Trophoblast cell (in vitro differentiated cells and primary cell): ENCODE data around the gene TBL3. TPM values are rescaled to one million over a fixed set of nuclear protein-coding genes. Genes with fewer than 3 reads are reported as not detected.
A peak's percentile ranks its signal among the peaks of the same experiment; 100 is the strongest.

Experiments
- DNase-seq, 2 donors: peaks; one replicate each; pipeline ENCODE4 v3.0.0-alpha.2; 2016
- H2AFZ ChIP-seq: 2 replicates; pipeline ENCODE4 v1.6.1; 2013; ENCODE audit warnings: low read length, moderate library complexity, mild to moderate bottlenecking; ENCODE audit not compliant: insufficient read depth, poor library complexity
- H2AK5ac ChIP-seq: 2 replicates; pipeline ENCODE4 v1.6.1; 2013; ENCODE audit warnings: mild to moderate bottlenecking, low read length
- H2BK120ac ChIP-seq: 2 replicates; pipeline ENCODE4 v1.6.1; 2013; ENCODE audit warnings: low read length, mild to moderate bottlenecking, moderate library complexity; ENCODE audit not compliant: insufficient read depth, poor library complexity
- H2BK12ac ChIP-seq: 2 replicates; pipeline ENCODE4 v1.6.1; 2013; ENCODE audit warnings: mild to moderate bottlenecking, low read length, moderate library complexity
- H2BK5ac ChIP-seq: 2 replicates; pipeline ENCODE4 v1.6.1; 2013; ENCODE audit warnings: low read length, low read depth, moderate library complexity, mild to moderate bottlenecking; ENCODE audit not compliant: poor library complexity
- H3K14ac ChIP-seq: 2 replicates; pipeline ENCODE4 v1.6.1; 2013; ENCODE audit warnings: mild to moderate bottlenecking, low read length
- H3K18ac ChIP-seq: 2 replicates; pipeline ENCODE4 v1.6.1; 2013; ENCODE audit warnings: mild to moderate bottlenecking, low read length
- H3K23ac ChIP-seq: 2 replicates; pipeline ENCODE4 v1.6.1; 2013; ENCODE audit warnings: low read length
- H3K27ac ChIP-seq: 2 replicates; pipeline ENCODE4 v1.5.1; 2013; ENCODE audit warnings: low read depth, mild to moderate bottlenecking, inconsistent platforms, low read length, moderate library complexity
- H3K27me3 ChIP-seq: 2 replicates; pipeline ENCODE4 v1.6.1; 2013; ENCODE audit warnings: inconsistent platforms, mild to moderate bottlenecking, low read length, moderate library complexity; ENCODE audit not compliant: insufficient read depth
- H3K36me3 ChIP-seq, 2 experiments: 1 replicate in 1 of 2; 2 replicates in 1 of 2; pipeline ENCODE4 v1.6.1; 2013; ENCODE audit warnings: low read length in 2 of 2, mild to moderate bottlenecking in 2 of 2, moderate library complexity in 1 of 2; ENCODE audit not compliant: insufficient read depth in 2 of 2, control insufficient read depth in 1 of 2
- H3K4ac ChIP-seq: 2 replicates; pipeline ENCODE4 v1.6.1; 2013; ENCODE audit warnings: low read depth, mild to moderate bottlenecking, low read length, moderate library complexity
- H3K4me1 ChIP-seq, 2 experiments: 1 replicate in 1 of 2; 2 replicates in 1 of 2; pipeline ENCODE4 v1.6.1; 2013; ENCODE audit warnings: low read length in 2 of 2, mild to moderate bottlenecking in 2 of 2, moderate library complexity in 1 of 2; ENCODE audit not compliant: insufficient read depth in 2 of 2, control insufficient read depth in 1 of 2
- H3K4me2 ChIP-seq: 2 replicates; pipeline ENCODE4 v1.6.1; 2013; ENCODE audit warnings: inconsistent platforms, mild to moderate bottlenecking, low read length, moderate library complexity
- H3K4me3 ChIP-seq: 2 replicates; pipeline ENCODE4 v1.5.1; 2013; ENCODE audit warnings: mild to moderate bottlenecking, low read depth, low read length, inconsistent platforms
- H3K79me1 ChIP-seq: one replicate; pipeline ENCODE4 v1.6.1; 2013; ENCODE audit warnings: low read length
- H3K79me2 ChIP-seq: 2 replicates; pipeline ENCODE4 v1.6.1; 2013; ENCODE audit warnings: low read length, mild to moderate bottlenecking; ENCODE audit not compliant: control insufficient read depth, insufficient read depth, poor library complexity
- H3K9ac ChIP-seq: 2 replicates; pipeline ENCODE4 v1.6.1; 2013; ENCODE audit warnings: mild to moderate bottlenecking, low read length
- H3K9me3 ChIP-seq: 2 replicates; pipeline ENCODE4 v1.6.1; 2013; ENCODE audit warnings: low read depth, mild to moderate bottlenecking, control low read depth, inconsistent platforms, low read length; ENCODE audit not compliant: insufficient read depth
- H4K12ac ChIP-seq: 2 replicates; pipeline ENCODE4 v1.6.1; 2013; ENCODE audit warnings: low read depth, mild to moderate bottlenecking, low read length, moderate library complexity
- H4K8ac ChIP-seq: 2 replicates; pipeline ENCODE4 v1.6.1; 2013; ENCODE audit warnings: low read depth, mild to moderate bottlenecking, low read length, moderate library complexity
- H4K91ac ChIP-seq: one replicate; pipeline ENCODE4 v1.6.1; 2013; ENCODE audit warnings: low read depth, mild to moderate bottlenecking, low read length, moderate library complexity
- WGBS: extraction: QIAGEN DNeasy Blood & Tissue Kit; methylation state at CpG from one replicate; pipeline ENCODE4 v1.1.7; 2013; ENCODE audit warnings: missing lambda C conversion rate; ENCODE audit not compliant: insufficient read length, insufficient coverage; ENCODE audit errors: extremely low coverage; 5-methylcytosine and 5-hydroxymethylcytosine counted together
- polyA plus RNA-seq: library from polyadenylated mRNA; stranded (reverse); fragments of 200-250 nt; gene quantifications from 2 replicates; pipeline ENCODE4 v1.2.3, GENCODE V29; 2013

TBL3 gene
- polyA plus RNA-seq, result 22.0 and 22.9 TPM in 2 replicates

- Histone ChIP-seq H3K79me1 (peaks cover 7% of the 10 kb centered on the region), H2AFZ (peak within 1 kb of the TSS; percentile 46), H2AK5ac (peak within 1 kb of the TSS; percentile 80), H3K4ac (peak within 1 kb of the TSS; percentile 76), H2BK12ac (no peak within 1 kb of the TSS), H3K4me3 (peak within 1 kb of the TSS; percentile 90), H3K14ac (peak within 1 kb of the TSS; percentile 84), H3K79me2 (peaks cover 11% of the 10 kb centered on the region), H3K4me2 (peak within 1 kb of the TSS; percentile 92), H3K36me3 (peaks cover 29% of the 10 kb centered on the region in 2 experiments), H3K18ac (peak within 1 kb of the TSS; percentile 84), H3K27ac (peak within 1 kb of the TSS; percentile 67), H3K4me1 (peaks cover 10 to 11% of the 10 kb centered on the region in 2 experiments), H4K8ac (peak within 1 kb of the TSS; percentile 97), H2BK5ac (peak within 1 kb of the TSS; percentile 37), H3K9ac (peak within 1 kb of the TSS; percentile 89), H4K12ac (peak within 1 kb of the TSS; percentile 94), H3K23ac (no peak within 1 kb of the TSS), H3K9me3 (no peaks in the 10 kb centered on the region), H3K27me3 (no peaks in the 10 kb centered on the region), H2BK120ac (peak within 1 kb of the TSS; percentile 57), H4K91ac (peak within 1 kb of the TSS; percentile 89)
- no CpG with 5 or more reads among the region's 78 CpGs for WGBS
- peak; percentile 92 to 99 for DNase-seq
Measured at GRCh38 chr16:1971796-1972489, at the start of gene TBL3. Gene TBL3, plus strand, starts transcription at chr16:1972053. Its CDS starts 112 bp downstream, at chr16:1972165.

GRCh38 chr16:1922357-1922756 lies 49.5 kb upstream of the TBL3 start:
- H3K27ac ChIP-seq, result no peak overlapping the region
- no peak overlapping the region for H3K18ac ChIP-seq
- no peak overlapping the region for H2BK12ac ChIP-seq
- no peak overlapping the region for H3K4me2 ChIP-seq
- H2BK120ac ChIP-seq, result no peak overlapping the region
- no peak overlapping the region for H2AK5ac ChIP-seq
- no peaks in the 10 kb centered on the region for H3K79me2 ChIP-seq
- no peak overlapping the region for H4K91ac ChIP-seq
- H3K4me3 ChIP-seq, result no peak overlapping the region
- H3K79me1 ChIP-seq, result no peaks in the 10 kb centered on the region
- H3K14ac ChIP-seq, result no peak overlapping the region
- H3K9ac ChIP-seq, result no peak overlapping the region
- H2BK5ac ChIP-seq, result no peak overlapping the region
- peaks cover 0 to 4% of the 10 kb centered on the region in 2 experiments for H3K4me1 ChIP-seq
- no peaks in the 10 kb centered on the region for H3K36me3 ChIP-seq
- no peak overlapping the region for H3K4ac ChIP-seq
- H4K12ac ChIP-seq, result no peak overlapping the region
- no peak overlapping the region for H3K23ac ChIP-seq
- DNase-seq, result no peak
- peaks cover 47% of the 10 kb centered on the region for H3K27me3 ChIP-seq
- H3K9me3 ChIP-seq, result peaks cover 7% of the 10 kb centered on the region
- no peak overlapping the region for H2AFZ ChIP-seq
- no peak overlapping the region for H4K8ac ChIP-seq
- WGBS, result no CpG with 5 or more reads among the region's 8 CpGs

GRCh38 chr16:1923299-1924034 lies 48.4 kb upstream of the TBL3 start:
- no peak overlapping the region for H3K4me3 ChIP-seq
- H3K4me2 ChIP-seq, result no peak overlapping the region
- no peak overlapping the region for H3K4ac ChIP-seq
- no peak overlapping the region for H2BK5ac ChIP-seq
- H3K36me3 ChIP-seq, result no peaks in the 10 kb centered on the region
- DNase-seq, result peak; percentile 19 to 53
- H3K27me3 ChIP-seq, result peaks cover 38% of the 10 kb centered on the region
- H2AK5ac ChIP-seq, result no peak overlapping the region
- no CpG with 5 or more reads among the region's 24 CpGs for WGBS
- H3K4me1 ChIP-seq, result peaks cover 0 to 3% of the 10 kb centered on the region in 2 experiments
- H3K14ac ChIP-seq, result no peak overlapping the region
- H3K23ac ChIP-seq, result no peak overlapping the region
- peak overlapping the region; percentile 8 for H2AFZ ChIP-seq
- no peak overlapping the region for H4K91ac ChIP-seq
- no peak overlapping the region for H4K12ac ChIP-seq
- no peak overlapping the region for H4K8ac ChIP-seq
- no peak overlapping the region for H3K9ac ChIP-seq
- H3K9me3 ChIP-seq, result peaks cover 6% of the 10 kb centered on the region
- no peak overlapping the region for H3K27ac ChIP-seq
- H2BK12ac ChIP-seq, result no peak overlapping the region
- no peaks in the 10 kb centered on the region for H3K79me1 ChIP-seq
- H3K18ac ChIP-seq, result no peak overlapping the region
- no peaks in the 10 kb centered on the region for H3K79me2 ChIP-seq
- no peak overlapping the region for H2BK120ac ChIP-seq

GRCh38 chr16:1924095-1924494 lies 47.8 kb upstream of the TBL3 start:
- Histone ChIP-seq H3K4me2 (no peak overlapping the region), H3K36me3 (no peaks in the 10 kb centered on the region), H2BK5ac (no peak overlapping the region), H3K4me1 (peaks cover 0 to 1% of the 10 kb centered on the region in 2 experiments), H3K18ac (no peak overlapping the region), H3K27me3 (peaks cover 32% of the 10 kb centered on the region), H4K91ac (no peak overlapping the region), H3K79me2 (no peaks in the 10 kb centered on the region), H3K9ac (no peak overlapping the region), H3K27ac (no peak overlapping the region), H3K23ac (no peak overlapping the region), H3K14ac (no peak overlapping the region), H3K9me3 (peaks cover 6% of the 10 kb centered on the region), H2AK5ac (no peak overlapping the region), H2BK120ac (no peak overlapping the region), H4K8ac (no peak overlapping the region), H4K12ac (no peak overlapping the region), H3K4ac (no peak overlapping the region), H2AFZ (no peak overlapping the region), H3K79me1 (no peaks in the 10 kb centered on the region), H2BK12ac (no peak overlapping the region), H3K4me3 (no peak overlapping the region)
- no peak for DNase-seq
- WGBS, result no CpG with 5 or more reads among the region's 5 CpGs
